Endodermal cell (in vitro differentiated cells): ENCODE data around the gene TBRG4. TPM values are rescaled to one million over a fixed set of nuclear protein-coding genes. Genes with fewer than 3 reads are reported as not detected.

ENCODE experiments used
- DNase-seq: peaks from one replicate; pipeline ENCODE4 v3.0.0-alpha.2; 2017
- H3K27ac ChIP-seq: 2 replicates; pipeline ENCODE4 v1.5.1; 2013; ENCODE audit warnings: mild to moderate bottlenecking, low read depth, low read length, moderate library complexity
- H3K27me3 ChIP-seq: 2 replicates; pipeline ENCODE4 v1.6.1; 2013; ENCODE audit warnings: mild to moderate bottlenecking, low read length, moderate library complexity; ENCODE audit not compliant: insufficient read depth, control insufficient read depth, poor library complexity, severe bottlenecking
- H3K36me3 ChIP-seq: 2 replicates; pipeline ENCODE4 v1.7.0; 2013; ENCODE audit warnings: mild to moderate bottlenecking, low read length, moderate library complexity; ENCODE audit not compliant: control insufficient read depth, insufficient read depth
- H3K4me1 ChIP-seq: one replicate; pipeline ENCODE4 v1.7.0; 2013; ENCODE audit warnings: low read length; ENCODE audit not compliant: control insufficient read depth, insufficient read depth
- H3K4me3 ChIP-seq: 2 replicates; pipeline ENCODE4 v1.5.1; 2013; ENCODE audit warnings: mild to moderate bottlenecking, low read length, moderate library complexity
- H3K9ac ChIP-seq: 2 replicates; pipeline ENCODE4 v1.6.1; 2013; ENCODE audit warnings: mild to moderate bottlenecking, low read length, moderate library complexity; ENCODE audit not compliant: poor library complexity, severe bottlenecking; ENCODE audit errors: extremely low read depth
- H3K9me3 ChIP-seq: 2 replicates; pipeline ENCODE4 v1.6.1; 2013; ENCODE audit warnings: mild to moderate bottlenecking, low read length, moderate library complexity; ENCODE audit not compliant: control insufficient read depth
- H3K27ac Mint-ChIP-seq: 2 replicates; pipeline ENCODE4 v1.8.0; 2020; ENCODE audit warnings: mixed read lengths
- H3K27me3 Mint-ChIP-seq: 2 replicates; pipeline ENCODE4 v1.8.0; 2021; ENCODE audit warnings: mild to moderate bottlenecking, mixed read lengths; ENCODE audit not compliant: insufficient read depth
- H3K36me3 Mint-ChIP-seq: 2 replicates; pipeline ENCODE4 v1.8.0; 2020; ENCODE audit warnings: low read depth, mixed read lengths
- H3K4me1 Mint-ChIP-seq: 2 replicates; pipeline ENCODE4 v1.8.0; 2020; ENCODE audit warnings: mixed read lengths
- H3K4me3 Mint-ChIP-seq: 2 replicates; pipeline ENCODE4 v1.8.0; 2020; ENCODE audit warnings: mild to moderate bottlenecking, moderate library complexity, mixed read lengths
- H3K9me3 Mint-ChIP-seq: 2 replicates; pipeline ENCODE4 v1.8.0; 2020; ENCODE audit warnings: mild to moderate bottlenecking, mixed read lengths
- WGBS, 2 experiments: methylation state at CpG; one replicate each; pipeline versions ENCODE4 v1.1.5 to v1.1.7; 2013; ENCODE audit warnings: missing lambda C conversion rate in 2 of 2, mixed read lengths in 1 of 2; ENCODE audit not compliant: insufficient coverage in 1 of 2, insufficient read length in 1 of 2; 5-methylcytosine and 5-hydroxymethylcytosine counted together
- total RNA-seq, 2 donors: library from RNA; stranded (reverse); fragmentation: NEBNext Ultra II Directional in 1 of 2; extraction: Animal tissue kit (Norgen Biotek cat#: 25700) in 1 of 2; gene quantifications; 2 replicates in 1 of 2; 3 replicates in 1 of 2; pipeline ENCODE4 v1.2.1, GENCODE V29; 2021
- TF ChIP-seq, protein P1 (sequence below): fragments of 200-600 bp; sonication (generic); conservative IDR thresholded peaks from 2 replicates; pipeline ENCODE4 v1.5.0; 2021; ENCODE audit warnings: antibody characterized with exemption, mild to moderate bottlenecking

The TBRG4 gene
- total RNA-seq, 2 donors from 2014 or later: 66.7 to 95.9 TPM

DNA sequence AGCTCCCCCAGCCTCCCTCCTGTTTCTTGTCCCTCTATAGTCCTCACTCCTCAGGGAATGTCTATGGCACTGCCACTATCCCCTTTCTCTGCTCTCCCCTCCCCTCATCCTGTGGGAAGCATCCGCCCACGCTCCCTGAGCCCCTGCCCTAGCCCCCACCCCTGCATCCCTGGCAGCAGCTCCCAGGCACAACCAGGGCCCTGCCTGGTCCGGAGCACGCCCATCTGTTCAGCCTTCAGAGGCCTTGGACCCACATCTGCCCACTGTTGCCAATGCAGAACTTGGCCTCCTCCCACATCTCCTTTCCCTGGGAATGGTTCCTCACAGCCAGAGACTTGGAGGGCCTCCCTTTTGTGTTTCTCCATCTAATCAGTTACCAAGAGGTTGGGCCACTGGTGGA, 20.4 kb upstream of the TBRG4 start:
- Mint-ChIP-seq H3K36me3 (no peaks in the 10 kb centered on the region), H3K27ac (no peak overlapping the region), H3K4me1 (no peaks in the 10 kb centered on the region), H3K9me3 (no peaks in the 10 kb centered on the region), H3K4me3 (no peak overlapping the region), H3K27me3 (no peaks in the 10 kb centered on the region)
- no peaks in the 10 kb centered on the region for H3K4me1 ChIP-seq
- no peaks in the 10 kb centered on the region for H3K27me3 ChIP-seq
- 20 to 75% methylated on average over 1 to 4 of the region's 4 CpGs for WGBS, 2 experiments
- no peak overlapping the region for H3K27ac ChIP-seq
- no peak for DNase-seq
- no peak overlapping the region for H3K4me3 ChIP-seq
- no peak overlapping the region for H3K9ac ChIP-seq
- TF ChIP-seq, protein P1, sequence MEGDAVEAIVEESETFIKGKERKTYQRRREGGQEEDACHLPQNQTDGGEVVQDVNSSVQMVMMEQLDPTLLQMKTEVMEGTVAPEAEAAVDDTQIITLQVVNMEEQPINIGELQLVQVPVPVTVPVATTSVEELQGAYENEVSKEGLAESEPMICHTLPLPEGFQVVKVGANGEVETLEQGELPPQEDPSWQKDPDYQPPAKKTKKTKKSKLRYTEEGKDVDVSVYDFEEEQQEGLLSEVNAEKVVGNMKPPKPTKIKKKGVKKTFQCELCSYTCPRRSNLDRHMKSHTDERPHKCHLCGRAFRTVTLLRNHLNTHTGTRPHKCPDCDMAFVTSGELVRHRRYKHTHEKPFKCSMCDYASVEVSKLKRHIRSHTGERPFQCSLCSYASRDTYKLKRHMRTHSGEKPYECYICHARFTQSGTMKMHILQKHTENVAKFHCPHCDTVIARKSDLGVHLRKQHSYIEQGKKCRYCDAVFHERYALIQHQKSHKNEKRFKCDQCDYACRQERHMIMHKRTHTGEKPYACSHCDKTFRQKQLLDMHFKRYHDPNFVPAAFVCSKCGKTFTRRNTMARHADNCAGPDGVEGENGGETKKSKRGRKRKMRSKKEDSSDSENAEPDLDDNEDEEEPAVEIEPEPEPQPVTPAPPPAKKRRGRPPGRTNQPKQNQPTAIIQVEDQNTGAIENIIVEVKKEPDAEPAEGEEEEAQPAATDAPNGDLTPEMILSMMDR: no peak
- H3K9me3 ChIP-seq: no peaks in the 10 kb centered on the region
- no peaks in the 10 kb centered on the region for H3K36me3 ChIP-seq

DNA sequence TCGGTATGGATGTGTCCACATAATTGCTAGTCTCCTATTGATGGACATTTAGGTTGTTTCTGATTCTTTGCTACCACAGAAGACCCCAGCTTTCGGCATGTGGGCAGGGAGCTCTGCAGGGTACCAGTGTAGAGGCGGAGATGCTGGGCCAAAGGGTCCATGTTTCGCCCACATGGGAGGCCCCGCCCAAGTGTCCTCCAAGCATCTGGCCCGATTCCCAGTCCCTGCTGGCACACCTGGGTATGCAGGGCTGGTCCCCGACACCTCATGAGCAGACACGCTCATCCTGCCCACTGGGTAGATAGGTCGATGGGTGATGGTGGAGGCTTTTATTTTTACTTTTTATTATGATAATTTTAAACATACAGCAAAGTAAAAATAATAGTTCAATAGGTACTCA, 19.4 kb upstream of the TBRG4 start:
- DNase-seq: no peak
- H3K4me3 Mint-ChIP-seq: no peak overlapping the region
- H3K9me3 Mint-ChIP-seq: no peaks in the 10 kb centered on the region
- no peaks in the 10 kb centered on the region for H3K4me1 Mint-ChIP-seq
- no peak overlapping the region for H3K27ac ChIP-seq
- H3K9ac ChIP-seq: no peak overlapping the region
- no peak overlapping the region for H3K4me3 ChIP-seq
- H3K4me1 ChIP-seq: no peaks in the 10 kb centered on the region
- H3K36me3 ChIP-seq: no peaks in the 10 kb centered on the region
- no peaks in the 10 kb centered on the region for H3K36me3 Mint-ChIP-seq
- H3K27me3 Mint-ChIP-seq: no peaks in the 10 kb centered on the region
- TF ChIP-seq, protein P1: no peak
- WGBS, 2 experiments: 80 to 86% methylated on average over 6 to 8 of the region's 9 CpGs
- H3K9me3 ChIP-seq: no peaks in the 10 kb centered on the region
- no peak overlapping the region for H3K27ac Mint-ChIP-seq
- no peaks in the 10 kb centered on the region for H3K27me3 ChIP-seq

DNA sequence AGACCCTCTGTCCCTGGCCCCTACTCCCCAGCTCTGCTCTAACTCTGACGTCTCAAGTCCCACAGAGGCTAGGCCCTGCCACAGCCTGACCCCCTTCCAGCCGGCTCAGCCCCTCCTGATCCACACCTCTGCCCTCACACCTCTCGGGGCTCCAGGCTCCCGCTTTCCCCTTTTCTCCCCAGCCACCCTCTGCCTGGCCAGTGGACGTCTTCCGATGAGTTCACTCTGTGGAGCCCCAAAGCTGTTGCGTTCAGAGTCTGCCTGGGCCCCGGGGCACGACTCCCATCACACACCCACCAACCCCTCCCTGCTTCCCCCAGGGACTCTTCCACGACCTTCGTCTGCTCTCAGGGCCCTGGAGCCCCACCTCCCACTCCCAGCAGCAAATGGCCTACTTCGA, 18.4 kb upstream of the TBRG4 start:
- no peak overlapping the region for H3K27ac ChIP-seq
- H3K9me3 ChIP-seq: no peaks in the 10 kb centered on the region
- 85% methylated on average over 6 to 12 of the region's 12 CpGs for WGBS, 2 experiments
- no peak overlapping the region for H3K4me3 Mint-ChIP-seq
- H3K9me3 Mint-ChIP-seq: no peaks in the 10 kb centered on the region
- no peak for DNase-seq
- H3K9ac ChIP-seq: no peak overlapping the region
- H3K27me3 ChIP-seq: no peaks in the 10 kb centered on the region
- no peaks in the 10 kb centered on the region for H3K36me3 ChIP-seq
- H3K27ac Mint-ChIP-seq: peak overlapping the region; percentile 1
- no peaks in the 10 kb centered on the region for H3K27me3 Mint-ChIP-seq
- TF ChIP-seq, protein P1: no peak
- H3K4me1 Mint-ChIP-seq: no peaks in the 10 kb centered on the region
- H3K4me3 ChIP-seq: no peak overlapping the region
- no peaks in the 10 kb centered on the region for H3K36me3 Mint-ChIP-seq
- H3K4me1 ChIP-seq: no peaks in the 10 kb centered on the region
